Neural progenitor cell (in vitro differentiated cells): ENCODE data around the gene PDXP. TPM values are rescaled to one million over a fixed set of nuclear protein-coding genes. Genes with fewer than 3 reads are reported as not detected.

Source experiments
- DNase-seq: peaks from one replicate; pipeline ENCODE4 v3.0.0-alpha.2; 2016; ENCODE audit warnings: low spot score
- H2AFZ ChIP-seq: fragments of 200-600 bp; sonication (generic); replicated peaks from 2 replicates; pipeline ENCODE4 v1.6.1; 2016; ENCODE audit warnings: antibody characterized with exemption
- H3F3A ChIP-seq: fragments of 200-600 bp; sonication (generic); 2 replicates; pipeline ENCODE4 v1.6.1; 2016; ENCODE audit warnings: antibody characterized with exemption, low read depth
- H3K27ac ChIP-seq: fragments of 200-600 bp; sonication (generic); 2 replicates; pipeline ENCODE4 v1.5.1; 2016; ENCODE audit warnings: mild to moderate bottlenecking
- H3K27me3 ChIP-seq: fragments of 200-600 bp; sonication (generic); 2 replicates; pipeline ENCODE4 v1.6.1; 2016; ENCODE audit warnings: mild to moderate bottlenecking, moderate library complexity
- H3K36me3 ChIP-seq: fragments of 200-600 bp; sonication (generic); 2 replicates; pipeline ENCODE4 v1.5.1; 2016
- H3K4me1 ChIP-seq: fragments of 200-600 bp; sonication (generic); 2 replicates; pipeline ENCODE4 v1.6.1; 2016; ENCODE audit warnings: mixed run types
- H3K4me2 ChIP-seq: fragments of 200-600 bp; sonication (generic); 2 replicates; pipeline ENCODE4 v1.6.1; 2016
- H3K4me3 ChIP-seq: fragments of 200-600 bp; sonication (generic); 2 replicates; pipeline ENCODE4 v1.5.1; 2016
- H3K79me2 ChIP-seq: fragments of 200-600 bp; sonication (generic); 2 replicates; pipeline ENCODE4 v1.6.1; 2016; ENCODE audit warnings: low read depth
- H3K9ac ChIP-seq: fragments of 200-600 bp; sonication (generic); 2 replicates; pipeline ENCODE4 v1.6.1; 2016
- H3K9me3 ChIP-seq: fragments of 200-600 bp; sonication (generic); 2 replicates; pipeline ENCODE4 v1.5.1; 2016; ENCODE audit warnings: low read depth
- H4K20me1 ChIP-seq: fragments of 200-600 bp; sonication (generic); 2 replicates; pipeline ENCODE4 v1.6.1; 2016; ENCODE audit warnings: low read depth
- H3K27ac Mint-ChIP-seq: 3 replicates; pipeline ENCODE4 v1.8.0; 2021; ENCODE audit warnings: mixed read lengths
- H3K27me3 Mint-ChIP-seq: 2 replicates; pipeline ENCODE4 v1.8.0; 2022; ENCODE audit warnings: low read depth, mild to moderate bottlenecking, inconsistent platforms, moderate library complexity, mixed read lengths; ENCODE audit not compliant: insufficient read depth
- H3K36me3 Mint-ChIP-seq: 3 replicates; pipeline ENCODE4 v1.8.0; 2021; ENCODE audit warnings: mixed read lengths
- H3K4me1 Mint-ChIP-seq: 3 replicates; pipeline ENCODE4 v1.8.0; 2021; ENCODE audit warnings: mixed read lengths
- H3K4me3 Mint-ChIP-seq: 3 replicates; pipeline ENCODE4 v1.8.0; 2021; ENCODE audit warnings: mild to moderate bottlenecking, moderate library complexity, mixed read lengths
- H3K9me3 Mint-ChIP-seq: 3 replicates; pipeline ENCODE4 v1.8.0; 2020; ENCODE audit warnings: mixed read lengths
- EZH2 ChIP-seq: fragments of 200-600 bp; sonication (generic); IDR thresholded peaks from 2 replicates; pipeline ENCODE4 v1.6.1; 2017; ENCODE audit warnings: antibody characterized with exemption, mild to moderate bottlenecking, moderate library complexity
- EZH2phosphoT487 ChIP-seq: fragments of 200-600 bp; sonication (generic); IDR thresholded peaks from 2 replicates; pipeline ENCODE4 v1.6.1; 2017; ENCODE audit warnings: antibody characterized with exemption
- total RNA-seq: library from RNA; depleted of rRNA; stranded (reverse); fragments of >200 nt; gene quantifications from 2 replicates; pipeline ENCODE4 v1.2.3, GENCODE V29; 2015; ENCODE audit warnings: low replicate concordance
- TF ChIP-seq, protein P1 (sequence below): fragments of 200-600 bp; sonication (generic); IDR thresholded peaks from 2 replicates; pipeline ENCODE4 v1.5.1; 2017; ENCODE audit warnings: antibody characterized with exemption, mild to moderate bottlenecking

PDXP gene
- total RNA-seq, 1 donor from 2014 or later = 25.1 TPM

DNA sequence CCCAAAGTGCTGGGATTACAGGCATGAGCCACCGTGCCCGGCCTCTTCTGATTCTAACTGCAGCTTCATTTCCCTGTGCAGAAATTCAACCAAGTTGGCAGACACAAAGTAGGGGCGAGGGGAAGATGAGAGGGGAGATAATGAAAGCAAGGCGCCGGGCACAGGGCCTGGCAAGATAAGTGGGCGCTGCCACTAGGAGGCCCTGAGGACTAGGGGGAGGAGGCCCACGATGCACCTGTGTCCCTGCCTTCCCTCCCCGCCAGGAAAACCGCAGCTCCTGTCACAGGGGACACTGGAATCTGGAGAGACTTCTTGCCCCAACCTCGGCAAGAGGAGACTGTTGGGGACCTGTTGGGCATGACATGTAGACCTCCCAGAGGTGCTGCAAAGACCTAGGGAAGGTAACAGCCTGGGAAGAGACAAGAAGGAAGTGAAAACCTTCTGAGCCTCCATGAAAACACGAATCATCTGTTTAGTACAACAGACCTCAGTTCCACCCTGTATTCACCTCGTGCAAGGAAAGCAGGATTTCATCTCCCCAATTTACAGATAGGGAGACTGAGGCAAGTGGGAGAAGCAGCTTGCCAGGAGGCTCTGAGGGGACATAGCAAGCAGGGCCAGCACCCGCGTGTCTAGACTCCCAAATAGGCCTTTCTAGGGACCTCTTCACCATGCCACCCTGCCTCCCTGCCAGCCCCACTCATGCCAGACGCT lies 13.8 kb downstream of the PDXP start:
- no peak for TF ChIP-seq EZH2phosphoT487
- TF ChIP-seq, protein P1, sequence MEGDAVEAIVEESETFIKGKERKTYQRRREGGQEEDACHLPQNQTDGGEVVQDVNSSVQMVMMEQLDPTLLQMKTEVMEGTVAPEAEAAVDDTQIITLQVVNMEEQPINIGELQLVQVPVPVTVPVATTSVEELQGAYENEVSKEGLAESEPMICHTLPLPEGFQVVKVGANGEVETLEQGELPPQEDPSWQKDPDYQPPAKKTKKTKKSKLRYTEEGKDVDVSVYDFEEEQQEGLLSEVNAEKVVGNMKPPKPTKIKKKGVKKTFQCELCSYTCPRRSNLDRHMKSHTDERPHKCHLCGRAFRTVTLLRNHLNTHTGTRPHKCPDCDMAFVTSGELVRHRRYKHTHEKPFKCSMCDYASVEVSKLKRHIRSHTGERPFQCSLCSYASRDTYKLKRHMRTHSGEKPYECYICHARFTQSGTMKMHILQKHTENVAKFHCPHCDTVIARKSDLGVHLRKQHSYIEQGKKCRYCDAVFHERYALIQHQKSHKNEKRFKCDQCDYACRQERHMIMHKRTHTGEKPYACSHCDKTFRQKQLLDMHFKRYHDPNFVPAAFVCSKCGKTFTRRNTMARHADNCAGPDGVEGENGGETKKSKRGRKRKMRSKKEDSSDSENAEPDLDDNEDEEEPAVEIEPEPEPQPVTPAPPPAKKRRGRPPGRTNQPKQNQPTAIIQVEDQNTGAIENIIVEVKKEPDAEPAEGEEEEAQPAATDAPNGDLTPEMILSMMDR = no peak
- no peak for TF ChIP-seq EZH2
- DNase-seq = no peak
- Histone ChIP-seq H2AFZ (no peak overlapping the region), H3K36me3 (no peaks in the 10 kb centered on the region), H3F3A (peaks cover 34% of the 10 kb centered on the region), H3K9me3 (no peaks in the 10 kb centered on the region), H3K4me3 (no peak overlapping the region), H3K9ac (no peak overlapping the region), H3K4me1 (peaks cover 5% of the 10 kb centered on the region), H4K20me1 (peaks cover 5% of the 10 kb centered on the region), H3K4me2 (no peak overlapping the region), H3K79me2 (no peaks in the 10 kb centered on the region), H3K27ac (no peak overlapping the region), H3K27me3 (peaks cover 8% of the 10 kb centered on the region)
- peaks cover 2% of the 10 kb centered on the region for H3K36me3 Mint-ChIP-seq
- H3K4me3 Mint-ChIP-seq = no peak overlapping the region
- H3K27me3 Mint-ChIP-seq = no peaks in the 10 kb centered on the region
- no peaks in the 10 kb centered on the region for H3K9me3 Mint-ChIP-seq
- H3K27ac Mint-ChIP-seq = no peak overlapping the region
- H3K4me1 Mint-ChIP-seq = peaks cover 19% of the 10 kb centered on the region

GRCh38 chr22:37672920-37673455 lies 14.5 kb downstream of the PDXP start:
- Mint-ChIP-seq H3K27ac (no peak overlapping the region), H3K4me3 (no peak overlapping the region), H3K4me1 (peaks cover 20% of the 10 kb centered on the region), H3K36me3 (peaks cover 2% of the 10 kb centered on the region), H3K27me3 (no peaks in the 10 kb centered on the region), H3K9me3 (no peaks in the 10 kb centered on the region)
- Histone ChIP-seq H2AFZ (no peak overlapping the region), H3K9ac (no peak overlapping the region), H3K4me1 (no peaks in the 10 kb centered on the region), H3K27ac (no peak overlapping the region), H3K27me3 (peaks cover 8% of the 10 kb centered on the region), H3F3A (peaks cover 34% of the 10 kb centered on the region), H3K79me2 (no peaks in the 10 kb centered on the region), H3K36me3 (no peaks in the 10 kb centered on the region), H3K4me3 (no peak overlapping the region), H4K20me1 (no peaks in the 10 kb centered on the region), H3K4me2 (no peak overlapping the region), H3K9me3 (no peaks in the 10 kb centered on the region)
- no peak for TF ChIP-seq EZH2
- TF ChIP-seq EZH2phosphoT487 = no peak
- TF ChIP-seq, protein P1 = no peak
- DNase-seq = no peak

GRCh38 chr22:37674248-37674647 lies 15.7 kb downstream of the PDXP start:
- Histone ChIP-seq H4K20me1 (no peaks in the 10 kb centered on the region), H3K27ac (no peak overlapping the region), H3K9ac (no peak overlapping the region), H3K4me1 (no peaks in the 10 kb centered on the region), H3K79me2 (no peaks in the 10 kb centered on the region), H2AFZ (no peak overlapping the region), H3K27me3 (peaks cover 8% of the 10 kb centered on the region), H3K36me3 (no peaks in the 10 kb centered on the region), H3K9me3 (no peaks in the 10 kb centered on the region), H3K4me3 (no peak overlapping the region), H3F3A (peaks cover 31% of the 10 kb centered on the region), H3K4me2 (no peak overlapping the region)
- TF ChIP-seq, protein P1 = no peak
- TF ChIP-seq EZH2phosphoT487 (no peak), EZH2 (no peak)
- Mint-ChIP-seq H3K9me3 (no peaks in the 10 kb centered on the region), H3K36me3 (peaks cover 2% of the 10 kb centered on the region), H3K27ac (no peak overlapping the region), H3K4me3 (no peak overlapping the region), H3K27me3 (no peaks in the 10 kb centered on the region), H3K4me1 (peaks cover 18% of the 10 kb centered on the region)
- no peak for DNase-seq
